GM21447 (cell line): ENCODE results near the gene PKHD1.

Experiments
- ATAC-seq: cut with Tn5 transposase; IDR thresholded peaks from one replicate; pipeline ENCODE4 v1.9.1; 2021; ENCODE audit not compliant: unreplicated experiment

Gene PKHD1

DNA sequence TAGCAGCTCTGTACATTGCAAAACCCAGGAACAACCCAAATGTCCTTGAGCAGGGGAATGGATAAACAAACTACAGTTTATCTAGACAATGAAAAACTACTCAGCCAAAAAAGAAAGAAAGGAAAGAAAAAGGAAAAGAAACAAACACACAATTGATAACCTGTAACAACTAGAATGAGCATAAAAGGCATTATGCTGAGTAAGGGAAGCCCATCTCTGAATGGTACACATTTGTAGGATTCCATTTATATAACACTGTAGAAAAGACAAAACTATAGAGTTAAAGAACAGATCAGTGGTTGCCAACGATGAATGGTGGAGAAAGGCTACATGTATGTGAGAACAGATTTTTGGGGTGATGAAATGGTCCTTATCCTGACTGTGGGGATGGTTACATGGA is 454.0 kb downstream of the PKHD1 start:
- no peak for ATAC-seq

GRCh38 chr6:51630011-51630410 is 457.4 kb downstream of the PKHD1 start:
- ATAC-seq = no peak

GRCh38 chr6:51626391-51626790 is 461.0 kb downstream of the PKHD1 start:
- ATAC-seq = no peak

GRCh38 chr6:51625566-51625965 is 461.8 kb downstream of the PKHD1 start:
- ATAC-seq = no peak

DNA sequence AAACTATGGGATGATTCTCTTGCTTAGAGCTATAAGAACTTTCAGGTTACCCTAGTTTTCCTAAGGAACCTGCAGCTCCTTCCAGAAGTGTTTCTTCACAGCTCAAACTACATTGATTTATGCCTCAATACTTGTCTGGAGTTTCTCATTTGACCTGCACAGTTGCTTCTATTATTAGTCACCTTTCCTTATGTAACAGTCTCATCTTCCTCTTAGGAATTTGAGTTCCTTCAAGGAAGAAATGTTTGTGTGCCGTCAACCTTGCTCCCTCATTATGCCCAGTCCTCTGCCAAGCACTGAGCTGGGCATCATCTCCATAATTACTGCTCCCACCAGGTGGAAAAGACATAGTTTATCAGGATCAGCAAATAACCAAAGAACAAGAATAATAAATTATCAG is 466.4 kb downstream of the PKHD1 start:
- no peak for ATAC-seq

DNA sequence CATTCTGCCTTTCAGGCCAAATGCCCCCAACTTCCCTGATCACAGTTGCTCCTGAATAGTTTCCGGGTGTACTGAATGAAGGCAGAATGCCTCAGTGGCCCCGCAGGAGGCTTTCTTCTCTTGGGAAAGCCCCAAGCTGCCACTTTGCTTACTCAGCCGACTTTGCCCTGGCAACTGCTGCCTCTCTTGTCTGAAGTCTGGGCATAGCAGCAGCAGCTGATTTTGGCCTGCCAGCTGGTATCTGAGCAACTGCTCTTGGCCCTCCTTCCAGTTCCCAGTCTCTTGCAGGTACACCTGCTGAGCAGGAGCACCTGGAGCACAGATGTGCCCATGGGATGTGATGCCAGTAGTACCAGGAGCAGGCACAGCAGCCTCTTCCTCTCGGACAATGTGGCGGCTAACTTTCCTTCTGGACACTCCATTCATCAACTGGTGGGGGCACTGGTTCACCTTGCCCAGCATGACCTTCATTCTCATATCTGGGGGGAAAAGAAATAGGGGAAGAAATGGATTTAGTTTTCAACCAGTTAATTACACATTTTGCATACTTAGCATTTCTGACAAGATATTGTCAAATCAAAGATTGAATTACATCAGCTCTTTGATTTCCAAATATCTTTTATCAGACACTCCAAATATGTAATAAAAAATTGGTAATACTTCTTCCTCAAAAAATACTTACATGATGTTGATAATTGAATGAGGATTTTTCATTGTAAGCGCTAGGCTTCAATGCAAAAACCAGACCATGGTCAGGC is 468.2 kb downstream of the PKHD1 start:
- ATAC-seq = no peak

DNA sequence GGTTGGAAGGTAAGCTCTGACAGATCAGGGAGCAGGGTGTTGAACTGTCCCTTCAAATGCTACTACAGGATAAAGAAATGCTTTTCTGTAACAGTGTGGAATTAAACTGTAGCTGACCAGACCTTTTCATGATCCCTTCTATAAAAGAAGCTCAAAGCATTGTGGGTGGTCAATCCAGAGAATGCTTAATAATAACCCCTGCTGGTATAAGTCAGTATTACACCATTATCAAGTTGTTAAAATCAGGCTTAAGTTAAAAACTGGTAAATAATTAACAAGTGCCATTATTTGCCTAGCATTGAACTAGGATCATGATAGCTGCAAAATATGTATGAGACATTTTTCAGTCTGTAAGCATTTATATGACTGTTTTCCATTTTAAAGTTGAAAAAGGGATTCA is 468.9 kb downstream of the PKHD1 start:
- ATAC-seq = no peak

DNA sequence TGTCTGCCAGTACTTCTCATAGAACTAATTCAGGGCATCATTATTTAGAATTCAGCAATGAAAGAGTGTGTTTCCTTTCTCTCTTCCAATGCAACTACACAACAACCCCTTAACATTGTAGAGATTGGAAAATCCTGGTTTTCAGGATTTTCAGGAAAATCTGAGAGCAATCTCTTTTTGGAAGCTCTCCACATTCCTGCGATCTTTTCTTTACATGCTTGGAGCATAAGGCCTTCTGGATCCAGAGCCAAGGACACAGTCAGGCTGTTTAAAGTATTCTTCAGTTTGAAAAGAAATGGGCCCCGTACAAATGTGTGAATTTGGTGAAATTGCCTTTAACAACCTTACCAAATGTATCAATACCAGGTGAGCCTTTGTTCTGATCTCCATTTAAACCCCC is 469.7 kb downstream of the PKHD1 start:
- no peak for ATAC-seq

GRCh38 chr6:51616243-51616642 is 471.2 kb downstream of the PKHD1 start:
- no peak for ATAC-seq

- ATAC-seq = no peak
These were observed 472.7 kb downstream of the PKHD1 start for GRCh38 chr6:51614725-51615124.

DNA sequence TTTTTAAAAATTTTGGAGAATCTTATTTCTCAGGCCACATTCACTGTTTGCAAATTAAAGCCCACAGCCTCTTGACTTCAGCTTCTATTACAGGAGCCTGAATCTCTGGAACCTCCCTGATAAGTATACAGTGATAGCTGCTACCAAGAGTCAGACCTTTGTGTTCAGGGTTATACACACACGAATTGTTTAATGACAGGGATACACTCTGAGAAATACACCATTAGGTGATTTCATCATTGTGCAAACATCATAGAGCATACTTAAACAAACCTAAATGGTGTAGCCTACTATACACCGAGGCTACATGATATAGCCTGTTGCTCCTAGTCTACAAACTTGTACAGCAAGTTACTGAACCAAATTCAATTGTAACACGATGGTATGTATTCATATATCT is 473.9 kb downstream of the PKHD1 start:
- no peak for ATAC-seq

DNA sequence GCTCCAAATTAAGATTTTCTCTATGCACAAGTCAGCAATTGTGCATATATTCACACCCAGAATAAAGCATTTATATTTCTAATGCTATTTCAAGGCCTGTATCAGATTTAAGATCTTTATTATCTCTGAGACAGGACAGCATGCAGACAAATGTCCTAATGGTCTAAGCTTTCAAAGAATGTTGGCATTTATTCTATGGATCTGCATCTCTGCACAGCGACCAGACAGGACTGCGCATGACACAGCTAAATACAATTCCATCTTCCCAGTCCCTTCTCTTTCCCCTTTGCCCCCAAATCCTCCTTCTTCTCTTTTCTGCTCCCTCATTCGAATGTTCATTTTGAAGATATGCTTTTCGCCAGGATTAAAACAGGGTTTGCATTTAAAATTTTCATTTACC is 478.5 kb downstream of the PKHD1 start:
- no peak for ATAC-seq

DNA sequence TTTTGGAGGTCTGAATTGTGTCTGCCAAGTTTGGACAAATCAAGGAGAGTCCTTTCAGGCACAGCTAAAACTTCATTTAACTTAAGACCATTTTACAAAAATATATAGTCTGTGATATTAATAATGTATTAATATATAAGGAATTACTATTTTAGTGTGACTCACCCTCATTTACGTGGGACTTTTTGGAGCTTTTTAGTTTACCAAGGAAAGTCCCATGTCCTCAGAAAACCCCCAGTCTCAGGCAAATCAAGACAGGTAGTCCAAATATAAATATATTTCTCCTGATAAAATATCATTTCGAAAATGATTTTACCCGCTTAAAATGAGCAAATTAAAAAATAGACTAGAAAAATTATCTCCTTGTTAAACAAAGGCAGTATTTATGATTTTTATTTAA is 479.0 kb downstream of the PKHD1 start:
- ATAC-seq = no peak

- no peak for ATAC-seq
These were observed 486.9 kb downstream of the PKHD1 start for GRCh38 chr6:51600514-51600913.

- ATAC-seq = no peak
These were observed 489.2 kb downstream of the PKHD1 start for GRCh38 chr6:51598171-51598570.

DNA sequence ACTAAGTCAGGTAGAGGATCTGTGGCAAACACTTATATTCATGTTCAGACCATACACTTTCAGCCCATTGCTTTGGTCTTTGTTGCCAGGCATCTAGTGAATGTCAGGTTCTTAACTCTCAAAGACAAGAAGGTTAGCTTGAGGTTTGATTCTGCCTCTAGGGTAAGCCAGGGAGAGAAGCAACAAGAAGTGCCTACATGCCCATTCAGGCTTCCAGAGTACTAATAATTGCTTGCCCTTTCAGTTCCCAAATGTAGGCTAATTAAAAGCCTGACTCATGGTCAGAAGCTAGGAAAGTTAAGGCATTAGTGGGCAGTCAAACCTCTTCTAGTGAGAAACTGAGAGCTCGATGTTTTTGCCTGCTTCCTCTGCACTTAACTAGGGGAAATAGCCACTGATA is 492.4 kb downstream of the PKHD1 start:
- no peak for ATAC-seq

DNA sequence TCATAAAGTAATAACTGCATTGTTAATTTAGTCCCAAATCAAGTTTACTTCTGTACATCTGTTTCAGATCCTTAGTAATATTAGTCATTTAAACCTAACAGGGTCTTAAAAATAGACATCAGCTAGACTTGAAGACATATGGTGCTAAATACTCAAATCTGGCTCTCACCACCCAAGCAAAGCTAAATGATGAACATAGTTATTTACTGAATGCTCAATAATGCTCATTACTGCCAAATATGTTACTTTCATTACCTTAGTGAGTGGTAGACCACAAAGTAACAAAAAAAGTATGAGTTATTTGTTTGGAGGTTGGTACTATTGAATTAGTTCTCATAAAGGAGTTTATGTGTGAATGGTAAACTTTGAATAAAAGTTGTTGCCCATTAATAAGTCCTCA is 502.1 kb downstream of the PKHD1 start:
- no peak for ATAC-seq

DNA sequence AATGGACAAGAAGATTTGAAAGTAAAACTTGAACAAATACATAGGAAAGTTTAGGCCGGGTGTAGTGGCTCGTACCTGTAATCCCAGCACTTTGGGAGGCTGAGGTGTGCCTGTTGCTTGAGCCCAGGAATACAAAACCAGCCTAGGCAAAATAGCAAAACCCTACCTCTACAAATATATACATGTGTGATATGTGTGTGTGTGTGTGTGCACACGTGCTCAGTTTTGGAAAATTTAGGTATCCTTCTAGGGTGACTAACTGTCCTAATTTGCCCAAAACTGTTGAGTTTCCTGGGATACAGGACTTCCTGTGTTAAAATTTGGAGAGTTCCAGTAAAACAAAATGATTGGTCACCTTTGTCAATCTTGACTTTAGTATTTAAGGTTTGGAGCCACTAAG is 503.2 kb downstream of the PKHD1 start:
- ATAC-seq = no peak

DNA sequence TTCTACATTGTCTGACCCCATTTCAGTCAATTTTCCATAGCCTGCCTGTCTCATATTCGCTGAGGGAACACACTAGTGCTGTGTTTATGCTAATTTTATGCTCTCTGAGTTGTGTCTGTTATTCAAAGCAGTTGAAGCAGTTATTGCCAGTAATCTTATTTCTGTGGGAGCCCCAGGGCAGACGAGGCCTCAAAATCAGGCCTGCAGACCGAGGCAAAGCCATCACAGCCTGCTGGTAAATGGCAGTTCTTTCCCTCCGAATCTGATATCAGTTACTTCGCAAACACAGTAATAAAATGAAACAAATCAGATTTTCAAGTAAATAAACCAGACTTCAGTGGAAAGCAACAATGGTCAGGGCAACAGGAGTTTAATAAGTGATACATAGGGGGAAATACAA is 508.4 kb downstream of the PKHD1 start:
- ATAC-seq = no peak

GRCh38 chr6:51578362-51578761 is 509.1 kb downstream of the PKHD1 start:
- no peak for ATAC-seq

- no peak for ATAC-seq
These were observed 513.4 kb downstream of the PKHD1 start for GRCh38 chr6:51574040-51574439.

GRCh38 chr6:51571168-51571567 is 516.2 kb downstream of the PKHD1 start:
- ATAC-seq = no peak

GRCh38 chr6:51570168-51570921 is 517.1 kb downstream of the PKHD1 start:
- no peak for ATAC-seq
